Measurements from ENCODE around the gene NAGLU.

Gene NAGLU

DNA sequence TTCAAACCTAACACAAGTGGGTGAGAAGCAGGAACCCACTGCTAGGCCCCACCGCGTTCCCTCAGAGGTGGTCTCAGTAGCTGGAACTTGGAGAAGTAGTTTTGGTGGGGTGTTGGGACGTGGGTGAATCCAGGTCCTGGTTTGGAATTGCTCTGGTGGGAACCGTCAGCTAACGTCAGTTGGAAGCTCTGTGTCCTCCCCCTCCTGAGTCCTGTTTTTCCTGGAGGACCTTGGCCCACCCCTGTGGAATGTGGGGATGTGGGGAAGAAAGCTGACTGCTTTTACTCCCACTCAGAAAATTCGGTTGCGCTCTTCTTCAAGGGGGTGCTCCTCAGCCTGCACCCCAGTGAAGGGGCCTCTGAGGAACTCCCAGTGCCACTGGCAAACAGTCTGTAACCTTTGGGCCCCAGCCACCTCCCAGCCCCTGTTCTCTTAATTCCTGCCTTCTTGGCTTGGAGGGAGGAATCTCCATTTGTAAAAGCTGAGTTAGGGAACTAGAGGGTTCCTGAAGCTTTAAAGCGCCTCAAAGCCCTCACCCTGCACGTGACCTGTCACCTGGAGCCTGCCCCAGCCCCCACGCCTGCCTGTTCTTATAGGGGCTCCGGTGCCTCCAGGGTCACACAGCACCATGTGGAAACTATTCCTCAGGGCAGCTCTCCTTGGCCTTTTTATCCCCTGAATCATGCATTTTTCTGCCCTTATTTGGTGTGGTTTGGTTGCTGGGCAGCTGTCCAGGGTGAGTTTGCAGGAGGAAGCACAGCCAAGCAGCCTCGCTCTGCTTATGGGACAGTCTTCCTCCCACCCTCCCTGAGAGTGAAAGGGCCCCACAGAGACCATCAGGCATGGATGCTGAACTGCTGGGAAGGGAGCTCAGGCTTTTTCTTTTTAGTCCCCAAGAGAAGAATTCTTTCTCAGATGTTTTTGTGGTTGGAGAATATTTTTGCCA lies 16.2 kb upstream of the NAGLU start:
- FAIRE-seq, result no peak
- no peak for DNase-seq (ENCODE audit: insufficient read length, low spot score)
- TF ChIP-seq PAX5 (IDR thresholded peaks at IDR 0.05; ENCODE audit: insufficient read depth, low read length, severe bottlenecking) (no peak), POU2F2 (IDR thresholded peaks at IDR 0.05; ENCODE audit: low read depth, low read length) (no peak), POLR2AphosphoS5 (IDR thresholded peaks at IDR 0.05; ENCODE audit: low read depth, low read length) (no peak), TAF1 (IDR thresholded peaks at IDR 0.05; ENCODE audit: low read depth, low read length) (no peak), SPI1 (IDR thresholded peaks at IDR 0.05; ENCODE audit: low read depth, low read length) (no peak), POLR2A (IDR thresholded peaks at IDR 0.05; ENCODE audit: low read depth, low read length) (no peak)

DNA sequence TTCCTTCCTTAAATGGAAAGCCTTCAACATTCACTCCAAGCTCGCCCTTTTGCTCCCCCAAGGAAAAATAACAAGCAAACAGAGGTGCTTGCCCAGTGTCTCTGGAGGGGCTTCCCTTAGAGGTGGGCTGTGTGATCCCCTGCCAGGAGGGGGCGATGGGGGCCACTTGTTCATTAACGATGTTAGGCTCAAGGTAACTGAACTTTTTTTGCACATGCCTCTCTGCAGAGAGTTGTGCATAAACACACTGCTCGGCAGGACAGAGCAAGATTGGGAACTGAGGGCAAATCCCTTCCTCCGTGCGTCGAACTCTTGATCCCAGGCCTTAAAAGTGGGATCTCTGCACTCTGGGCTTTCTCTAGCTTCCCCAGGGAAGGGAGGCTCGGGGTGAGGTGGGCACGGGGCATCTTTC lies 15.5 kb upstream of the NAGLU start:
- TF ChIP-seq PAX5 (IDR thresholded peaks at IDR 0.05; ENCODE audit: insufficient read depth, low read length, severe bottlenecking), result no peak
- no peak for TF ChIP-seq SPI1 (IDR thresholded peaks at IDR 0.05; ENCODE audit: low read depth, low read length)
- TF ChIP-seq TAF1 (IDR thresholded peaks at IDR 0.05; ENCODE audit: low read depth, low read length), result no peak
- TF ChIP-seq POLR2AphosphoS5 (IDR thresholded peaks at IDR 0.05; ENCODE audit: low read depth, low read length), result no peak
- no peak for TF ChIP-seq POLR2A (IDR thresholded peaks at IDR 0.05; ENCODE audit: low read depth, low read length)
- no peak for TF ChIP-seq POU2F2 (IDR thresholded peaks at IDR 0.05; ENCODE audit: low read depth, low read length)
- no peak for FAIRE-seq
- no peak for DNase-seq (ENCODE audit: insufficient read length, low spot score)

DNA sequence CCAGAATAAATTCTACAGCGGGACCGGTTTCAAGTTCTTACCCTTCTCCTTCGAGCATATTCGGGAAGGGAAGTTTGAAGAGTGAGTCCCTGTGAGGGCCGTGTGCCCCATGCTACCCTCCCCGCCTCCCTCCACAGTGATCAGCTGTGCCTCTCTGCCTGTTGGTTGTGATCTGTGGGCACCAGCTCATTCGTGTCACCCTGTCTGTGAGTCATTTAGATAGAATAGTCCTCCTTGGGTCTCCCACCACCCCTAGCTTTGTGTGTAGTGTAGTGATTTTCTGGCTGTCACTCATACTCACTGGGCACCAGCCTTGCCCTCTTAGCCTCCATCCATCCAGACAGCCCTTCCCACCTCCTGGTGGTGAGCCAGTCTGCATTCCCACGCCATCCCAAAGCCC lies 15.0 kb upstream of the NAGLU start:
- FAIRE-seq, result no peak
- no peak for DNase-seq (ENCODE audit: insufficient read length, low spot score)
- TF ChIP-seq PAX5 (IDR thresholded peaks at IDR 0.05; ENCODE audit: insufficient read depth, low read length, severe bottlenecking) (no peak), POLR2A (IDR thresholded peaks at IDR 0.05; ENCODE audit: low read depth, low read length) (no peak), SPI1 (IDR thresholded peaks at IDR 0.05; ENCODE audit: low read depth, low read length) (no peak), POU2F2 (IDR thresholded peaks at IDR 0.05; ENCODE audit: low read depth, low read length) (no peak), TAF1 (IDR thresholded peaks at IDR 0.05; ENCODE audit: low read depth, low read length) (no peak), POLR2AphosphoS5 (IDR thresholded peaks at IDR 0.05; ENCODE audit: low read depth, low read length) (no peak)

DNA sequence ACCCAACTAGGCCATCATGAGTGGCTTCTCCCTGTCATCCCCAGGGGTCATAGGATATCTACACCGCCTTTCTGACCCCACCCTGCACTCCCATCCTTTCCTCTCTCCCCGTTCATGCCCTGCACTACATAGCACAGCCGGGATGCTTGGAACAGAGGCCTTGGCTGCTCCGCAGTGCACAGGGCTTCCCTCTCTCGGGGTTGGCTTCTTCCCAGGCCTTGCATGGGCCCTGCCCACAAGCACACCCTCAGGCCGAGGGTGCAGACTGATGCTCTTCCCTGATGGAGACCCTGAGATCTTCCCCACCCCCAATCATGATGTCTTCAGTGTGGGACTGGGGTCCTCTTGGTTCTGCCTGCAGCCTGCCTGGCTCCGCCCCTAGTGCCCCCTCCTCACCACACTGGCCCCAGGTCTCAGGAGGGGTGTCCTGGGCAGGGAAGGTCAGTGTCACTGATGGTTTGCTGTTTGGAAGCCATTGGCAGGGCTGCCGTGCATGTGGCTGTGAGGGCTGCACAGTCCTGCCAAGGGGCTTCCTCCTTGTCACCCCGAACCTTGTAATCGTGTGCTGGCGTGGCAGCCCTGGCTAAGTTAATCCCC lies 14.3 kb upstream of the NAGLU start:
- DNase-seq (ENCODE audit: insufficient read length, low spot score), result no peak
- no peak for FAIRE-seq
- TF ChIP-seq SPI1 (IDR thresholded peaks at IDR 0.05; ENCODE audit: low read depth, low read length) (no peak), POLR2A (IDR thresholded peaks at IDR 0.05; ENCODE audit: low read depth, low read length) (no peak), TAF1 (IDR thresholded peaks at IDR 0.05; ENCODE audit: low read depth, low read length) (no peak), POU2F2 (IDR thresholded peaks at IDR 0.05; ENCODE audit: low read depth, low read length) (no peak), PAX5 (IDR thresholded peaks at IDR 0.05; ENCODE audit: insufficient read depth, low read length, severe bottlenecking) (no peak), POLR2AphosphoS5 (IDR thresholded peaks at IDR 0.05; ENCODE audit: low read depth, low read length) (no peak)

DNA sequence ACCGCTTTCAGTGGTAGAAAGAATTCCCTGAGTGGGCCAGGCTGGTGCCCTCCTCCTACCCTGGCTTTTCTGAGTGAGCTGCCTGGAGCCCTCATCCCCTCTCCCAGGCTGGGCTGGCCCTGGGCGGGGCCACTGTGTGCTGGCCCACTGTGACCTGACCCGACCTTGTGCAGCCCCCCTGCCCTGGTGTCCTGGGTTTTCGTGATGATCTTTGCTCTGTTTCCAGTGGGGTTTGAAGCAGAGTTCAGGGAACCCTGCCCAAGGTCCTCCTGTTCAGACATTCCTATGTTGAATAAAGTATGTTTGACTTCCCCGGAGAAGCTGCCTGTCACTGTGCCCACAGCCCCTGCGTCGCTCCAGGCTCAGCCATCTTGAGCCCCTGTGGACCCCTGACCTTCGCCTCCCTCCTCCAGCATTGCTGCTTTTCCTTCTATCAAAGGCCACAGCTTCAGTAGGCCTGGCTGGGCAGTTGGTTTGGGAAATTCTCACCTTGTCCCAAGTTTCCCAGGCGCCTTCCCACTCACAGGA lies 13.7 kb upstream of the NAGLU start:
- DNase-seq (ENCODE audit: insufficient read length, low spot score) (no peak), FAIRE-seq (no peak)
- no peak for TF ChIP-seq SPI1 (IDR thresholded peaks at IDR 0.05; ENCODE audit: low read depth, low read length)
- no peak for TF ChIP-seq POLR2A (IDR thresholded peaks at IDR 0.05; ENCODE audit: low read depth, low read length)
- TF ChIP-seq POLR2AphosphoS5 (IDR thresholded peaks at IDR 0.05; ENCODE audit: low read depth, low read length), result no peak
- no peak for TF ChIP-seq POU2F2 (IDR thresholded peaks at IDR 0.05; ENCODE audit: low read depth, low read length)
- no peak for TF ChIP-seq TAF1 (IDR thresholded peaks at IDR 0.05; ENCODE audit: low read depth, low read length)
- TF ChIP-seq PAX5 (IDR thresholded peaks at IDR 0.05; ENCODE audit: insufficient read depth, low read length, severe bottlenecking), result no peak

DNA sequence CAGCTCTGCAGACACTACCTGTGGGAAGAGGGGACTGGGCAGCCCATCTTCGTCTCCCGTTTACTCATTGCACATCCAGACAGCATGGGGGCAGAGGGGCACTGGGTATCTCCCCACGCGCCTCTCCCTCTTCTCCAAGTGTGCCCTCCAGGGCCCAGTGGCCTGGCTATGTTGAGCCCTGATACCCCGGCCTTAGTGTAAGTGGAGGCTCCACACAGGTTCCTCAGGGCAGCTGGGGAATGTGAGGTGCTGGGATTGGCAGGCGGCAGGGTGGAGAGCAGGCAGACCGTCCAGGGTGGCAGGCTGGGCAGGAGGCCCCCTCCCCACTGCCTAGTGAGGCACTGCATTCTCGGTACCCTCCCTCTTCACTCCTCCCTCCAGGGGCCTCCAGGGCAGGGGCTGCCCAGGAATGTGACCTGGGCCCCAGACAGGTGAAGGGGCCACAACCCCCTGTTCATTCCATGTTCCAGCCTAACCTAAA lies 13.2 kb upstream of the NAGLU start:
- no peak for FAIRE-seq
- DNase-seq (ENCODE audit: insufficient read length, low spot score), result no peak
- TF ChIP-seq PAX5 (IDR thresholded peaks at IDR 0.05; ENCODE audit: insufficient read depth, low read length, severe bottlenecking) (no peak), TAF1 (IDR thresholded peaks at IDR 0.05; ENCODE audit: low read depth, low read length) (no peak), POLR2AphosphoS5 (IDR thresholded peaks at IDR 0.05; ENCODE audit: low read depth, low read length) (no peak), POLR2A (IDR thresholded peaks at IDR 0.05; ENCODE audit: low read depth, low read length) (no peak), POU2F2 (IDR thresholded peaks at IDR 0.05; ENCODE audit: low read depth, low read length) (no peak), SPI1 (IDR thresholded peaks at IDR 0.05; ENCODE audit: low read depth, low read length) (no peak)

DNA sequence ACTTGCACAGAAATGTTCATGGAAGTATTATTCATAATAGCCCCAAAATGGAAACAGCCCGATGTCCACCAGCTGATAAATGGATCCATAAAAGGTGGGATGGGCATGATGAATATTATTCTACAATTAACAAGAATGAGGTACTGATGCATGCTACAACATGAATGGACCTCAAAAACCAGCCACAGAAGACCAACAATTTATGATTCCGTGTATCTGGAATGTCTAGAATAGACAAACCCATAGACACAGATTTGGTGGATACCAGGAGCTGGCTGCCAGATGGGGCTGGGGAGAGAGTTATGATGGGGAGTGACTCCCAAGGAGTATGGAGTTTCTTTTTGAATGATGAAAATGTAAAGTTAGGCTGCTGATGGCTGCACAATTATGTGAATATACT lies 10.8 kb upstream of the NAGLU start:
- FAIRE-seq, result no peak
- no peak for DNase-seq (ENCODE audit: insufficient read length, low spot score)
- TF ChIP-seq POLR2AphosphoS5 (IDR thresholded peaks at IDR 0.05; ENCODE audit: low read depth, low read length), result no peak
- no peak for TF ChIP-seq POU2F2 (IDR thresholded peaks at IDR 0.05; ENCODE audit: low read depth, low read length)
- TF ChIP-seq POLR2A (IDR thresholded peaks at IDR 0.05; ENCODE audit: low read depth, low read length), result no peak
- TF ChIP-seq SPI1 (IDR thresholded peaks at IDR 0.05; ENCODE audit: low read depth, low read length), result no peak
- no peak for TF ChIP-seq PAX5 (IDR thresholded peaks at IDR 0.05; ENCODE audit: insufficient read depth, low read length, severe bottlenecking)
- TF ChIP-seq TAF1 (IDR thresholded peaks at IDR 0.05; ENCODE audit: low read depth, low read length), result no peak

DNA sequence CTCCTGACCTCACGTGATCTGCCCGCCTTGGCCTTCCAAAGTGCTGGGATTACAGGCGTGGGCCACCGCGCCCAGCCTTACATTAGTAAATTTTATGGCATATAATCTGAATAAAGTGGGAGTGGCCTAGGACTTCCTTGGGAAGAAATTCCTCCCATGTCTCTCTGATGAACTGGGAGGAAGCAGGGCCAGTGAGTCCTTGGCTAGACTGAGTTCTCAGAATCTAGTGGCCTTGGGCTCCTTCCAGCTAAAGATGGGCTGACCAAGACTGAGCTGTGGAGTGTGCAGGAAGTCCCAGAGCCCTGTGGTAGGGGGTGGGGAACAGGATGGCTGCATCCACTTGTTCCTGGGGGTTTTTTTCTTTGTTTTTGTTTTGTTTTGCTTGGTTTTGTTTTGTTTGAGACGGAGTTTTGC lies 10.0 kb upstream of the NAGLU start:
- TF ChIP-seq SPI1 (IDR thresholded peaks at IDR 0.05; ENCODE audit: low read depth, low read length), result no peak
- no peak for TF ChIP-seq POU2F2 (IDR thresholded peaks at IDR 0.05; ENCODE audit: low read depth, low read length)
- TF ChIP-seq TAF1 (IDR thresholded peaks at IDR 0.05; ENCODE audit: low read depth, low read length), result no peak
- TF ChIP-seq POLR2A (IDR thresholded peaks at IDR 0.05; ENCODE audit: low read depth, low read length), result no peak
- no peak for TF ChIP-seq PAX5 (IDR thresholded peaks at IDR 0.05; ENCODE audit: insufficient read depth, low read length, severe bottlenecking)
- no peak for TF ChIP-seq POLR2AphosphoS5 (IDR thresholded peaks at IDR 0.05; ENCODE audit: low read depth, low read length)
- no peak for FAIRE-seq
- DNase-seq (ENCODE audit: insufficient read length, low spot score), result no peak

DNA sequence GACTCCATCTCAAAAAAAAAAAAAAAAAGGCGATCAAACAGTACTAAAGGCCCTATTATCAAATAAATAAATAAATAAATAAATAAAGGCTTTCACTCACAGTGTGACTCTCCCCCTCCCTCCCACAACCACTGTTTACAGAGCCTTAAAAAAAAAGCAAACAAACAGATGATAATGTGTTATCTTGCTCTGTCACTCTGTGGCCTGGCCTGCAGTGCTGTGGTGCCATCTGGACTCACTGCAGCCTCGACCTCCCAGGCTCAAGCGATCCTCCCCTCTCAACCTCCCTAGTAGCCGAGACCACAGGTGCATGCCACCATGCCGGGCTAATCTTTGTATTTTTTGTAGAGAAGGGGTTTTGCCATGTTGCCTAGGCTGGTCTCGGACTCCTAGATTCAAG lies 8.1 kb upstream of the NAGLU start:
- FAIRE-seq, result no peak

More for the DNA sequence above, 8.1 kb upstream of the NAGLU start:
- no peak for TF ChIP-seq SPI1 (IDR thresholded peaks at IDR 0.05; ENCODE audit: low read depth, low read length)
- DNase-seq (ENCODE audit: insufficient read length, low spot score), result no peak
